ENCODE measurements around the gene SV2B. TPM values are rescaled to one million over a fixed set of nuclear protein-coding genes. Genes with fewer than 3 reads are reported as not detected.

SV2B gene
- total RNA-seq, 1 experiment from 2014 or later: not detected

DNA sequence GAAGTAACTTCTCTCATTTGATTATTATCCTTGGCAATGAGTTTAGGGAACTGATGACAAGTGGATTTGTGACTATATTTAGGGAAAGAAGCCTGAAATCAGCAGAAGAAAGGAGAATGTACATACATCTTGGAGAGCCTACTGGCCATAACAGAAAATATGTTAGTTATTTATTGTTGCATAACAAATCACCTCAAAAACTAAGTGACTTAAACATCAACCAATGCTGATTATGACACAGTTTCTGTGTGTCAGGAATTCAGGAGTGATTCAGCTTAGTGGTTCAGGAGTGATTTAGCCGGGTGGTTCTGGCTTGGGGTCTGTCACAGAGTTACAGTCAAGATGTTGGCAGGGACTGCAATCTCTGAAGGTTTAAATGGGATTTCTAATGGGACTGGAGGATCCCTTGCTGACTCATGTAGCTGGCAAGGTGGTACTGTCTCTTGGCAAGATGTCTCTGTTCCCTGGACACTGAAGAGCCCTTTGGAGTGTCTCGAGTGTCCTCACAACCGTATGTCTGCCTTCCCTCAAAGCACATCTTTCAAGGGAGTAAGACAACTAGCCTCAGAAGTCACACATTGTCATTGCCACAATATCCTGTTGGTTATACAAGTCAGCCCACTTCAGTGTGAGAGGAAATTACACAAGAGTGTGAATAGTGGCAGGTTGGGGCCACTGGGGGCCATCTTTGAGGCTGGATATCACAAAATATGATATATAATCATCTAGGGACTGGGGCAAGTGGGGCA lies 248.9 kb downstream of the SV2B start:
- no CpG with 5 or more reads among the region's 3 CpGs for WGBS (ENCODE audit: extremely low coverage, insufficient read length, low lambda C conversion rate)
- Histone ChIP-seq H4K20me1 (ENCODE audit: control insufficient read depth, insufficient read depth, insufficient read length) (no peaks in the 10 kb centered on the region), H3K4me1 (ENCODE audit: insufficient read depth, low read length) (no peaks in the 10 kb centered on the region), H4K91ac (ENCODE audit: insufficient read length, low read depth, low read length) (no peak overlapping the region), H4K8ac (replicated peaks; ENCODE audit: insufficient read length, low read depth, low read length) (no peak overlapping the region), H3K4me2 (ENCODE audit: insufficient read depth, insufficient read length, low read length) (no peak overlapping the region), H3K14ac (ENCODE audit: insufficient read depth, low read length) (no peak overlapping the region), H3K27ac (ENCODE audit: insufficient read length, low read depth, low read length) (no peak overlapping the region), H2AFZ (ENCODE audit: low read length) (no peak overlapping the region), H3K18ac (ENCODE audit: insufficient read length, low read depth, low read length) (no peak overlapping the region), H4K5ac (ENCODE audit: insufficient read length, low read depth, low read length) (no peak overlapping the region), H3T11ph (ENCODE audit: low read length) (no peak overlapping the region), H3K27me3 (ENCODE audit: insufficient read depth, low read length) (no peaks in the 10 kb centered on the region), H3K4ac (ENCODE audit: low read depth, low read length) (no peak overlapping the region), H3K79me2 (ENCODE audit: insufficient read depth, low read length) (no peaks in the 10 kb centered on the region), H2BK12ac (ENCODE audit: insufficient read length, low read depth, low read length) (no peak overlapping the region), H3K79me1 (ENCODE audit: insufficient read depth, low read depth, low read length, poor library complexity, severe bottlenecking) (no peaks in the 10 kb centered on the region), H2BK5ac (ENCODE audit: insufficient read length, low read length) (no peak overlapping the region), H3K23me2 (ENCODE audit: insufficient read length, low read depth, low read length, poor library complexity, severe bottlenecking) (no peaks in the 10 kb centered on the region), H2BK120ac (ENCODE audit: low read depth, low read length, poor library complexity, severe bottlenecking) (no peak overlapping the region), H2BK20ac (ENCODE audit: low read depth, low read length, poor library complexity, severe bottlenecking) (no peak overlapping the region), H3K56ac (ENCODE audit: insufficient read length, low read depth, low read length) (no peak overlapping the region), H3K9me3 (ENCODE audit: control insufficient read depth, low read depth, low read length) (no peaks in the 10 kb centered on the region), H2BK15ac (ENCODE audit: low read depth, low read length) (no peak overlapping the region), H3K23ac (ENCODE audit: insufficient read length, low read depth, low read length) (no peak overlapping the region), H3K9ac (ENCODE audit: extremely low read depth, insufficient read length, low read length) (no peak overlapping the region), H2AK5ac (ENCODE audit: insufficient read length, low read length) (no peak overlapping the region)
- Mint-ChIP-seq H3K36me3 (ENCODE audit: insufficient read depth in 1 of 3, low read depth in 3 of 3) (no peaks in the 10 kb centered on the region), H3K27ac (no peak overlapping the region), H3K4me3 (no peak overlapping the region), H3K27me3 (ENCODE audit: low read depth) (peaks cover 4% of the 10 kb centered on the region; the same call in 1 of the 2 replicates), H3K9me3 (0 out of 5 replicates have a peak, but pooled peaks cover 0 to 2% of the 10 kb centered on the region in 2 experiments), H3K4me1 (peaks cover 6 to 7% of the 10 kb centered on the region in 2 experiments)
- DNase-seq: no peak
- TF ChIP-seq, protein P1, sequence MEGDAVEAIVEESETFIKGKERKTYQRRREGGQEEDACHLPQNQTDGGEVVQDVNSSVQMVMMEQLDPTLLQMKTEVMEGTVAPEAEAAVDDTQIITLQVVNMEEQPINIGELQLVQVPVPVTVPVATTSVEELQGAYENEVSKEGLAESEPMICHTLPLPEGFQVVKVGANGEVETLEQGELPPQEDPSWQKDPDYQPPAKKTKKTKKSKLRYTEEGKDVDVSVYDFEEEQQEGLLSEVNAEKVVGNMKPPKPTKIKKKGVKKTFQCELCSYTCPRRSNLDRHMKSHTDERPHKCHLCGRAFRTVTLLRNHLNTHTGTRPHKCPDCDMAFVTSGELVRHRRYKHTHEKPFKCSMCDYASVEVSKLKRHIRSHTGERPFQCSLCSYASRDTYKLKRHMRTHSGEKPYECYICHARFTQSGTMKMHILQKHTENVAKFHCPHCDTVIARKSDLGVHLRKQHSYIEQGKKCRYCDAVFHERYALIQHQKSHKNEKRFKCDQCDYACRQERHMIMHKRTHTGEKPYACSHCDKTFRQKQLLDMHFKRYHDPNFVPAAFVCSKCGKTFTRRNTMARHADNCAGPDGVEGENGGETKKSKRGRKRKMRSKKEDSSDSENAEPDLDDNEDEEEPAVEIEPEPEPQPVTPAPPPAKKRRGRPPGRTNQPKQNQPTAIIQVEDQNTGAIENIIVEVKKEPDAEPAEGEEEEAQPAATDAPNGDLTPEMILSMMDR (conservative IDR thresholded peaks at IDR 0.05): no peak

Other genes with a start within 250 kb of the SV2B start
- 35.1 and 35.7 TPM in 2 replicates for gene FURIN, start 231.7 kb upstream of the SV2B start, total RNA-seq (2021)
- 6.5 and 6.7 TPM in 2 replicates for gene FES, start 215.8 kb upstream of the SV2B start, total RNA-seq (2021)
- gene MAN2A2, start 197.0 kb upstream of the SV2B start, total RNA-seq (2021): 25.3 and 27.4 TPM in 2 replicates
- gene HDDC3, start 167.7 kb upstream of the SV2B start, total RNA-seq (2021): 13.2 and 13.3 TPM in 2 replicates
- gene UNC45A, start 165.0 kb upstream of the SV2B start, total RNA-seq (2021): 84.3 and 84.6 TPM in 2 replicates
- gene RCCD1, start 145.4 kb upstream of the SV2B start, total RNA-seq (2021): 20.6 and 22.8 TPM in 2 replicates
- 70.5 and 75.7 TPM in 2 replicates for gene PRC1, start 105.7 kb upstream of the SV2B start, total RNA-seq (2021)
- 16.3 and 21.1 TPM in 2 replicates for gene VPS33B, start 77.7 kb upstream of the SV2B start, total RNA-seq (2021)

Data from H9 (cell line).